SK-N-SH (cell line): ENCODE data around the gene MYH15. TPM values are rescaled to one million over a fixed set of nuclear protein-coding genes. Genes with fewer than 3 reads are reported as not detected.

Experiments used
- CTCF ChIA-PET: fragments of 300-600, 350-600 bp; formaldehyde crosslinking; extraction: SDS; loops from one replicate; lab custom pipeline; 2021; lab: Yijun Ruan, JAX
- POLR2A ChIA-PET: fragments of 350-600 bp; sonication (Branson Sonifier 250); formaldehyde crosslinking; extraction: SDS; loops from one replicate; lab custom pipeline; 2020; ENCODE audit warnings: antibody characterized with exemption, inconsistent platforms; lab: Yijun Ruan, JAX
- DNase-seq: peaks from one replicate; pipeline ENCODE4 v3.0.0; 2012
- H2AFZ ChIP-seq: fragments of 200-600 bp; sonication (generic); 2 replicates; pipeline ENCODE4 v1.8.1; 2016; ENCODE audit warnings: antibody characterized with exemption, mild to moderate bottlenecking, low read depth
- H3F3A ChIP-seq: fragments of 200-600 bp; sonication (generic); replicated peaks from 2 replicates; pipeline ENCODE3; 2016; ENCODE audit warnings: antibody characterized with exemption, mild to moderate bottlenecking; ENCODE audit not compliant: insufficient read depth
- H3K27ac ChIP-seq, 2 experiments: fragments of 200-500 bp in 1 of 2; fragments of 200-600 bp in 1 of 2; sonication (Bioruptor generic) in 1 of 2; sonication (generic), shearing (Covaris generic) in 1 of 2; 2 replicates each; pipeline versions ENCODE4 v1.5.1 to v1.6.1; 2014 to 2016; ENCODE audit warnings: low read depth in 2 of 2, inconsistent platforms in 1 of 2, low read length in 1 of 2, mild to moderate bottlenecking in 1 of 2, mixed read lengths in 1 of 2
- H3K27me3 ChIP-seq: fragments of 200-600 bp; sonication (generic), shearing (Covaris generic); 2 replicates; pipeline ENCODE4 v1.6.1; 2016; ENCODE audit warnings: mixed run types; ENCODE audit not compliant: insufficient read depth
- H3K36me3 ChIP-seq, 2 experiments: fragments of 200-500 bp in 1 of 2; fragments of 200-600 bp in 1 of 2; sonication (Bioruptor generic) in 1 of 2; sonication (generic) in 1 of 2; replicated peaks in 1 of 2; 2 replicates each; pipeline versions ENCODE3 to v1.5.1; 2014 to 2016; ENCODE audit warnings: low read length in 1 of 2, mild to moderate bottlenecking in 1 of 2; ENCODE audit not compliant: insufficient read depth in 2 of 2, control insufficient read depth in 1 of 2
- H3K4me1 ChIP-seq, 2 experiments: fragments of 200-500 bp in 1 of 2; fragments of 200-600 bp in 1 of 2; sonication (Bioruptor generic) in 1 of 2; sonication (generic), shearing (Covaris generic) in 1 of 2; 2 replicates each; pipeline versions ENCODE4 v1.5.1 to v1.6.1; 2014 to 2016; ENCODE audit warnings: low read depth in 1 of 2, low read length in 1 of 2, mixed run types in 1 of 2; ENCODE audit not compliant: insufficient read depth in 2 of 2, control insufficient read depth in 1 of 2
- H3K4me2 ChIP-seq: fragments of 200-600 bp; sonication (generic), shearing (Covaris generic); 2 replicates; pipeline ENCODE4 v1.6.1; 2017; ENCODE audit warnings: mixed run types
- H3K4me3 ChIP-seq, 2 experiments: fragments of 200-500 bp in 1 of 2; fragments of 200-600 bp in 1 of 2; sonication (Bioruptor generic) in 1 of 2; sonication (generic), shearing (Covaris generic) in 1 of 2; 2 replicates each; pipeline versions ENCODE4 v1.5.1 to v1.8.1; 2014 to 2016; ENCODE audit warnings: low read depth in 2 of 2, inconsistent platforms in 1 of 2, low read length in 1 of 2, mild to moderate bottlenecking in 1 of 2, mixed read lengths in 1 of 2, moderate library complexity in 1 of 2
- H3K79me2 ChIP-seq: fragments of 200-600 bp; sonication (generic); 2 replicates; pipeline ENCODE4 v1.8.1; 2017; ENCODE audit warnings: mild to moderate bottlenecking; ENCODE audit not compliant: insufficient read depth
- H3K9ac ChIP-seq: fragments of 200-600 bp; sonication (generic); 2 replicates; pipeline ENCODE4 v1.6.1; 2017; ENCODE audit warnings: mixed run types
- H3K9me2 ChIP-seq: fragments of 200-600 bp; sonication (generic); 2 replicates; pipeline ENCODE4 v1.6.1; 2017; ENCODE audit warnings: mixed run types
- H3K9me3 ChIP-seq: fragments of 200-600 bp; sonication (generic); 2 replicates; pipeline ENCODE4 v1.6.1; 2017; ENCODE audit warnings: mixed run types, mild to moderate bottlenecking, moderate library complexity
- H4K20me1 ChIP-seq: fragments of 200-600 bp; sonication (generic); 2 replicates; pipeline ENCODE4 v1.6.1; 2017; ENCODE audit warnings: mild to moderate bottlenecking, mixed run types; ENCODE audit not compliant: insufficient read depth
- ELF1 ChIP-seq: IDR thresholded peaks from 2 replicates; pipeline ENCODE4 v1.4.0; 2012
- EP300 ChIP-seq, 2 experiments: IDR thresholded peaks; 2 replicates each; pipeline versions ENCODE4 v1.4.0 to v1.6.1; 2012; ENCODE audit warnings: borderline replicate concordance in 1 of 2, low read depth in 1 of 2, low read length in 1 of 2
- FOXM1 ChIP-seq: IDR thresholded peaks from 2 replicates; pipeline ENCODE4 v1.4.0; 2012; ENCODE audit warnings: low read depth, mild to moderate bottlenecking
- GABPA ChIP-seq: IDR thresholded peaks from 2 replicates; pipeline ENCODE4 v1.4.0; 2012; ENCODE audit warnings: low read depth, mild to moderate bottlenecking
- GATA2 ChIP-seq: sonication (generic); formaldehyde crosslinking; IDR thresholded peaks from 2 replicates; pipeline ENCODE4 v1.5.0; 2020; ENCODE audit warnings: mild to moderate bottlenecking, missing genetic modification reagents
- IRF3 ChIP-seq: fragments of 150-350 bp; IDR thresholded peaks from 2 replicates; pipeline ENCODE4 v1.6.1; 2016; ENCODE audit warnings: mild to moderate bottlenecking, low read depth, low read length
- NRF1 ChIP-seq: IDR thresholded peaks from 2 replicates; pipeline ENCODE4 v1.6.1; 2012; ENCODE audit warnings: low read depth, mild to moderate bottlenecking, low read length
- POLR2AphosphoS5 ChIP-seq: IDR thresholded peaks from 2 replicates; pipeline ENCODE4 v1.6.1; 2012; ENCODE audit warnings: low read depth, low read length
- RAD21 ChIP-seq: IDR thresholded peaks from 2 replicates; pipeline ENCODE4 v1.6.1; 2012; ENCODE audit warnings: mild to moderate bottlenecking, low read length
- RCOR1 ChIP-seq: fragments of 150-350 bp; IDR thresholded peaks from 2 replicates; pipeline ENCODE4 v1.6.1; 2017; ENCODE audit warnings: antibody characterized with exemption, low read length
- REST ChIP-seq: IDR thresholded peaks from 2 replicates; pipeline ENCODE4 v1.6.1; 2012; ENCODE audit warnings: mild to moderate bottlenecking, low read depth, low read length, moderate library complexity
- RFX5 ChIP-seq: IDR thresholded peaks from 2 replicates; pipeline ENCODE4 v1.6.1; 2012; ENCODE audit warnings: mild to moderate bottlenecking, improper control_type of control experiment, low read length
- RXRA ChIP-seq: IDR thresholded peaks from 2 replicates; pipeline ENCODE4 v1.4.0; 2012; ENCODE audit warnings: low read depth, mild to moderate bottlenecking, borderline replicate concordance
- SMC3 ChIP-seq: IDR thresholded peaks from 2 replicates; pipeline ENCODE4 v1.6.1; 2012; ENCODE audit warnings: low read depth, low read length, improper control_type of control experiment
- TCF12 ChIP-seq: IDR thresholded peaks from 2 replicates; pipeline ENCODE4 v1.4.0; 2012
- TEAD4 ChIP-seq: IDR thresholded peaks from 2 replicates; pipeline ENCODE4 v1.4.0; 2012; ENCODE audit warnings: mild to moderate bottlenecking, borderline replicate concordance; ENCODE audit not compliant: insufficient read depth
- ZBTB33 ChIP-seq: IDR thresholded peaks from 2 replicates; pipeline ENCODE4 v1.4.0; 2012; ENCODE audit warnings: low read depth, borderline replicate concordance
- WGBS: methylation state at CpG from one replicate; pipeline ENCODE4 v1.1.6; 2017; ENCODE audit warnings: low lambda C conversion rate; 5-methylcytosine and 5-hydroxymethylcytosine counted together
- polyA plus RNA-seq, 3 experiments: library from polyadenylated mRNA; depleted of rRNA; stranded (reverse); fragments of >200 nt; gene quantifications; 2 replicates each; pipeline ENCODE4 v1.2.3, GENCODE V29; 2012
- TF ChIP-seq, protein P1 (sequence below): IDR thresholded peaks from 2 replicates; pipeline ENCODE4 v1.4.0; 2012; ENCODE audit warnings: low read depth, borderline replicate concordance
- TF ChIP-seq, protein P2 (sequence below): IDR thresholded peaks from 2 replicates; pipeline ENCODE4 v1.4.0; 2012; ENCODE audit warnings: low read depth
- TF ChIP-seq, protein P3 (sequence below): IDR thresholded peaks from 2 replicates; pipeline ENCODE4; 2012

The MYH15 gene
- polyA plus RNA-seq, 1 of the 3 experiments (the other 2 are of a cell fraction): 2.1 TPM

DNA sequence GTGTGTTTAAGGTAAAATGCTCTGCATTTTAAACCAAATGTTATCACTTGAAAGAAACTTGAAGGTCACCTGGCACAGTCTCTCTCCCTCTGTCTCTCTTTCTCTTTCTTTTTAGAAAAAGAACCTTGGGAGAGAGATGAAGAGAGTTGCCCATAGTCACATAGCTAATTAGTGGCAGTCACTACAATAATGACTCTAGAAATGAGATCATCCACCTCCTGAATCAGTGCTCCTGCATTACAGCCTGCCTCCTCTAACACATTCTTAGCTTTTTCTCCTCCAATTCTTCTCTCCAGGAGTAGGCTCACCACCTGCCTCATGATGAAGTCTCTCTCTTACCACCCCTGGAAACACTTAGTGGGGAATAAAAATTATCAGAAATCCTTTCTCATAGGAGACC, 2.5 kb downstream of the MYH15 start (continued):
- TF ChIP-seq POLR2AphosphoS5: no peak
- TF ChIP-seq RFX5: no peak
- no peak for TF ChIP-seq NRF1
- TF ChIP-seq, protein P1, sequence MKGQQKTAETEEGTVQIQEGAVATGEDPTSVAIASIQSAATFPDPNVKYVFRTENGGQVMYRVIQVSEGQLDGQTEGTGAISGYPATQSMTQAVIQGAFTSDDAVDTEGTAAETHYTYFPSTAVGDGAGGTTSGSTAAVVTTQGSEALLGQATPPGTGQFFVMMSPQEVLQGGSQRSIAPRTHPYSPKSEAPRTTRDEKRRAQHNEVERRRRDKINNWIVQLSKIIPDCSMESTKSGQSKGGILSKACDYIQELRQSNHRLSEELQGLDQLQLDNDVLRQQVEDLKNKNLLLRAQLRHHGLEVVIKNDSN: no peak
- no peak for TF ChIP-seq ELF1
- no peak for TF ChIP-seq ZBTB33

GRCh38 chr3:108505811-108506210, 4.6 kb downstream of the MYH15 start:
- Histone ChIP-seq H3K9me3 (no peaks in the 10 kb centered on the region), H3K4me2 (no peak overlapping the region), H3F3A (no peaks in the 10 kb centered on the region), H3K79me2 (no peaks in the 10 kb centered on the region), H4K20me1 (no peaks in the 10 kb centered on the region), H3K27ac (no peak overlapping the region), H2AFZ (no peak overlapping the region), H3K27me3 (no peaks in the 10 kb centered on the region), H3K4me1 (peaks cover 0 to 18% of the 10 kb centered on the region in 2 experiments; a peak in 2 of 4 replicates), H3K36me3 (no peaks in the 10 kb centered on the region), H3K9ac (no peak overlapping the region), H3K9me2 (no peaks in the 10 kb centered on the region), H3K4me3 (no peak overlapping the region)
- TF ChIP-seq RCOR1 (peak; percentile 26; the same call in 1 of the 2 replicates), REST (no peak), TCF12 (no peak), FOXM1 (no peak), RAD21 (peak; percentile 50), RFX5 (no peak), ZBTB33 (no peak), IRF3 (no peak), RXRA (no peak), TEAD4 (no peak), SMC3 (0 out of 2 replicates have a peak, but pooled peaks have one; percentile 21), GATA2 (peak; percentile 26), GABPA (no peak), EP300 (IDR thresholded peaks at IDR 0.05; ENCODE audit: borderline replicate concordance in 1 of 2, low read depth in 1 of 2, low read length in 1 of 2) (no peak)
- TF ChIP-seq, protein P2, sequence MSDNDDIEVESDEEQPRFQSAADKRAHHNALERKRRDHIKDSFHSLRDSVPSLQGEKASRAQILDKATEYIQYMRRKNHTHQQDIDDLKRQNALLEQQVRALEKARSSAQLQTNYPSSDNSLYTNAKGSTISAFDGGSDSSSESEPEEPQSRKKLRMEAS: no peak
- TF ChIP-seq, protein P3, sequence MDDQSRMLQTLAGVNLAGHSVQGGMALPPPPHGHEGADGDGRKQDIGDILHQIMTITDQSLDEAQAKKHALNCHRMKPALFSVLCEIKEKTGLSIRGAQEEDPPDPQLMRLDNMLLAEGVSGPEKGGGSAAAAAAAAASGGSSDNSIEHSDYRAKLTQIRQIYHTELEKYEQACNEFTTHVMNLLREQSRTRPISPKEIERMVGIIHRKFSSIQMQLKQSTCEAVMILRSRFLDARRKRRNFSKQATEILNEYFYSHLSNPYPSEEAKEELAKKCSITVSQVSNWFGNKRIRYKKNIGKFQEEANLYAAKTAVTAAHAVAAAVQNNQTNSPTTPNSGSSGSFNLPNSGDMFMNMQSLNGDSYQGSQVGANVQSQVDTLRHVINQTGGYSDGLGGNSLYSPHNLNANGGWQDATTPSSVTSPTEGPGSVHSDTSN: no peak
- CTCF ChIA-PET: interaction anchor here (0.7 to 4.8 kb wide), 9 partner anchors 9 to 846 kb away, joined by 3 to 41 read pairs (median 5); no protein-coding TSS in a partner anchor
- 71% methylated on average over 1 of the region's 1 CpG for WGBS
- DNase-seq: no peak
- POLR2A ChIA-PET: interaction anchor here (0.6 kb wide), 1 partner anchor 82 kb away, joined by 4 read pairs; no protein-coding TSS in a partner anchor
